Activated CD4-positive, alpha-beta T cell treated with anti-CD3 and anti-CD28 coated beads for 36 hours (primary cell): Measurements from ENCODE around the gene TMEM120B. TPM values are rescaled to one million over a fixed set of nuclear protein-coding genes. Genes with fewer than 3 reads are reported as not detected.
"Not testable (repeated sequence)": the region's sequence is repeated elsewhere in the genome, so short reads cannot be mapped to it uniquely, and the experiment has no call there.

Experiments
- ATAC-seq: fragments of 200-7000 bp; cut with Tn5 transposase; one replicate; pipeline ENCODE4 v1.10.0; 2021; ENCODE audit warnings: mild to moderate bottlenecking, moderate library complexity
- CTCF ChIA-PET: fragments of 350-600 bp; sonication (Branson Sonifier 250); formaldehyde crosslinking; loops from one replicate; lab custom pipeline; 2021; ENCODE audit warnings: antibody characterized with exemption; lab: Charles Lee
- POLR2A ChIA-PET: fragments of 350-600 bp; sonication (Branson Sonifier 250); formaldehyde crosslinking; loops from one replicate; lab custom pipeline; 2021; ENCODE audit warnings: antibody characterized with exemption, inconsistent platforms; lab: Charles Lee
- DNase-seq: peaks from one replicate; pipeline ENCODE4 v3.0.0-alpha.2; 2020
- H3K27ac Mint-ChIP-seq: one replicate; pipeline ENCODE4 v1.8.0; 2021; ENCODE audit warnings: mixed read lengths
- H3K27me3 Mint-ChIP-seq: one replicate; pipeline ENCODE4 v1.8.0; 2021; ENCODE audit warnings: mixed read lengths
- H3K36me3 Mint-ChIP-seq: one replicate; pipeline ENCODE4 v1.8.0; 2021; ENCODE audit warnings: low read depth, mixed read lengths
- H3K4me1 Mint-ChIP-seq: one replicate; pipeline ENCODE4 v1.8.0; 2021; ENCODE audit warnings: mixed read lengths
- H3K4me3 Mint-ChIP-seq: one replicate; pipeline ENCODE4 v1.8.0; 2021; ENCODE audit warnings: mild to moderate bottlenecking, moderate library complexity, mixed read lengths
- H3K9me3 Mint-ChIP-seq: one replicate; pipeline ENCODE4 v1.8.0; 2021; ENCODE audit warnings: low read depth, mixed read lengths
- intact Hi-C, 2 experiments: fragments of 100-400 bp; cut with DNase I in 1 of 2; cut with micrococcal nuclease in 1 of 2; formaldehyde crosslinking; loops; one replicate each; pipeline versions ENCODE4 v1.14.2 to v1.15.1; 2022 to 2024; cut with DNase I, micrococcal nuclease
- total RNA-seq, 2 experiments: library from RNA; stranded (reverse); gene quantifications; one replicate each; pipeline ENCODE4 v1.2.3, GENCODE V29; 2021

Gene TMEM120B
- total RNA-seq, 2 experiments from 2014 or later: 8.8 to 11.7 TPM

DNA sequence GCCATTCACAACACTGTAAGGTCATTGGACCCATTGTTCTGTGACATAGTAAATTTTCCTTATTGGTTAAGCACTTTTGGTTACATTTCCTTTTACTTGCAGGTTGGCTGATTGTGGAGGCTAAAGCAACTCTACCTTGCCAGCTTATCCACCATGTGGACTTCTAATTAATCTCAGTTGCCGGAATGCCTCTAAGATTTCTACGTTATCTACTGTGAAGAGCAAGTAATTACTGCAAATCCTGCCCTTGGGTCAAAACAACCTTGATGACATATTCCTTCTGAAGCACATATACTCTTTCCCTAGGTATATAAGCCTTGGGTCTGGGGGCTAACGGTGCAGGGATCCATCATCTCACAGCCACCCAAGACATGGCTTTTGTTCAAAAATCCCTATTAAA lies 23.6 kb upstream of the TMEM120B start:
- intact Hi-C loops: loop anchor here in 1 of 2 experiments (5.0 kb wide), 2 partner anchors 152 to 198 kb away; partner anchors contain the start of gene PSMD9
- no peaks in the 10 kb centered on the region for H3K9me3 Mint-ChIP-seq
- peaks cover 7% of the 10 kb centered on the region for H3K4me1 Mint-ChIP-seq
- DNase-seq (no peak), ATAC-seq (no peak)
- H3K36me3 Mint-ChIP-seq: no peaks in the 10 kb centered on the region
- H3K27ac Mint-ChIP-seq: no peak overlapping the region
- ChIA-PET CTCF (interaction anchor here (3.4 kb wide), 1 partner anchor 105 kb away, joined by 14 read pairs; the partner anchor contains the start of gene RHOF), POLR2A (no interaction called here)
- H3K4me3 Mint-ChIP-seq: no peak overlapping the region
- H3K27me3 Mint-ChIP-seq: no peaks in the 10 kb centered on the region

DNA sequence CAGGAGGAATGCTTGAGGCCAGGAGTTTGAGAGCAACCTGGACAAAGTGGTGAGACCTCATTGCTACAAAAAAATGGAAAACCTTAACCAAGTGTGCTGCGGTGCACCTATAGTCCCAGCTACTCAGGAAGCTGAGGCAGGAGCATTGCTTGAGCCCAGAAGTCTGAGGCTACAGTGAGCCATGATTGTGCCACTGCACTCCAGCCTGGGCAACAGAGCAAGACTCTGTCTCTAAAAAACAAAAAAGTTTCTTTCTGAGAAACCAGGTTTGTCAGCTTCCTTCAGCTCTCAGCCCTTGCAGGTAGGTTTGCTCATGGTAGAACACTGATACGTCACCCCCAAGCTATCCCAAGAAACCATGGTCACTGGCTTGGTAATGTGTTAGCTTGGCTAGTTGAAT lies 23.1 kb upstream of the TMEM120B start:
- intact Hi-C loops: loop anchor here in 1 of 2 experiments (5.0 kb wide), 2 partner anchors 152 to 198 kb away; partner anchors contain the start of gene PSMD9
- CTCF ChIA-PET: interaction anchor here (0.5 to 3.4 kb wide), 3 partner anchors 93 to 652 kb away, joined by 3 to 14 read pairs (median 3); partner anchors contain the start of gene RHOF
- no peaks in the 10 kb centered on the region for H3K27me3 Mint-ChIP-seq
- no peak for DNase-seq
- H3K4me1 Mint-ChIP-seq: peaks cover 7% of the 10 kb centered on the region
- POLR2A ChIA-PET: no interaction called here
- H3K9me3 Mint-ChIP-seq: no peaks in the 10 kb centered on the region
- no peaks in the 10 kb centered on the region for H3K36me3 Mint-ChIP-seq
- no peak for ATAC-seq
- no peak overlapping the region for H3K4me3 Mint-ChIP-seq
- no peak overlapping the region for H3K27ac Mint-ChIP-seq

DNA sequence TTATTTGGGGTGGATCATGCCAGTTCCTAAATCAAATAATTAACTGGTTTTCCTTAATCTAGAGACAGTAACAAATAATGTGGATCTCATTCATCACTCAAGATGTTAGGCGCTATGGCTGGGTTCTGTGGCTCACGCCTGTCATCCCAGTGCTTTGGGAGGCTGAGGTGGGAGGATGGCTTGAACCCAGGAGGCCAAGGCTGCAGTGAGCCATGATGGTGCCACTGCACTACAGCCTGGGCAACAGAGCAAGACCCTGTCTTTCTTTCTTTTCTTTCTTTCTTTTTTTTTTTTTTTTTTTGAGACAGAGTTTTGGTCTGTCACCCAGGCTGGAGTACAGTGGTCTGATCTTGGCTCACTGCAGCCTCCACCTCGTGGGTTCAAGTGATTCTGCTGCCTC lies 19.8 kb upstream of the TMEM120B start:
- H3K27ac Mint-ChIP-seq, H3K36me3 Mint-ChIP-seq, H3K4me3 Mint-ChIP-seq, H3K9me3 Mint-ChIP-seq, DNase-seq, H3K27me3 Mint-ChIP-seq, POLR2A ChIA-PET, ATAC-seq, H3K4me1 Mint-ChIP-seq, intact Hi-C loops: not testable (repeated sequence)
- CTCF ChIA-PET: interaction anchor here (0.5 to 1.5 kb wide), 5 partner anchors 18 to 267 kb away, joined by 3 to 6 read pairs (median 4); no protein-coding TSS in a partner anchor

DNA sequence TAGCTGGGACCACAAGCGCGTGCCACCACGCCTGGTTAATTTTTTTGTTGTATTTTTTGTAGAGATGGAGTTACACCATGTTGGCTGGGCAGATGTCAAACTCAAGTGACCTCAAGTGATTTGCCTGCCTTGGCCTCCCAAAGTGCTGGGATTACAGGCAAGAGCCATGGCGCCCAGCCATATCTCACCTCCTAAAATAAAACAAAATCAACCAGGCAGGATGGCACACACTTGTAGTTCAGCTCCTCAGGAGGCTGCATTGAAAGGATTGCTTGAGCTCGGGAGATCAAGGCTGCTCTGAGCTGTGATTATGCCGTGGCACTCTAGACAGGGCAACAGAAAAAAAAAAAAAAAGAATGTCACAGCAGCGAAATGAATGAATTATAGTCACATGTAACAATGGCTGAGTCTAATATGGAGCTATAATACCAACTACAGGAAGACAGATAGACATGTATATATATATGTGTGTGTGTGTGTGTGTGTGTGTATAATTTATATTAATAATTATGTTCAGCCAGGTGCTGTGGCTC lies 19.3 kb upstream of the TMEM120B start:
- H3K9me3 Mint-ChIP-seq: no peaks in the 10 kb centered on the region

DNA sequence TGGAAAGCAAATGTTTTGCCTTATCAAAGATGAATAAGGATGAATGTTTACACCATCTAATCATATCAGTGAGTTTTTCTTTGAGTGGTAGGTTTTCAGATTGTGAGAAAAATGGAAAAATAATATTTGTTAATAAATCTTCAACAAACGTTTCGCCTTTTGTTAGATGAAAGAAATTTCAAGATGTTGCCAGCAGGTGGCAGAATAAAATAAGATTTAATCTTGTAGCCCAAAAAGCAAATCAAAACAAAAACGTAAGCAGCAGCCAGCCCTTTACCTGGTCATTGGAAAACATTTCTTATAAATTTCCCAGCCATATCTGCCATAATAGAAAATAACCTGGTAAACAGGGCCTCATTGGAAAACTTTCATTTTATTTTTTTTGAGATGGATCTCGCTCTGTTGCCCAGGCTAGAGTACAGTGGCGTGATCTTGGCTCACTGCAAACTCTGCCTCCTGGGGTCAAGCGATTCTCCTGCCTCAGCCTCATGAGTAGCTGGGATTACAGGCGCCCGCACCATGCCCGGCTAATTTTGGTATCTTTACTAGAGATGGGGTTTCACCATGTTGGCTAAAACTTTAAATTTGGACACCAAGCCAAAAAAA lies 15.4 kb upstream of the TMEM120B start:
- CTCF ChIA-PET: interaction anchor here (0.7 to 2.7 kb wide), 8 partner anchors 15 to 1379 kb away, joined by 3 to 12 read pairs (median 10); partner anchors contain the start of genes RHOF and TMEM120B
- Mint-ChIP-seq H3K4me3 (no peak overlapping the region), H3K27me3 (no peaks in the 10 kb centered on the region), H3K27ac (no peak overlapping the region), H3K9me3 (no peaks in the 10 kb centered on the region), H3K36me3 (no peaks in the 10 kb centered on the region), H3K4me1 (no peaks in the 10 kb centered on the region)
- intact Hi-C loops: loop anchor here (1.0 kb wide), 3 partner anchors 76 to 191 kb away; partner anchors contain the start of gene PSMD9 (in 1 of the 2)
- POLR2A ChIA-PET: no interaction called here
- peak; percentile 27 for DNase-seq
- no peak for ATAC-seq

More for the DNA sequence above, 19.3 kb upstream of the TMEM120B start:
- no peaks in the 10 kb centered on the region for H3K4me1 Mint-ChIP-seq
- no peaks in the 10 kb centered on the region for H3K36me3 Mint-ChIP-seq
- ATAC-seq (no peak), DNase-seq (no peak)
- POLR2A ChIA-PET: no interaction called here
- H3K4me3 Mint-ChIP-seq: no peak overlapping the region
- no peaks in the 10 kb centered on the region for H3K27me3 Mint-ChIP-seq
- H3K27ac Mint-ChIP-seq: no peak overlapping the region
- intact Hi-C loops: no loop called here
- CTCF ChIA-PET: interaction anchor here (0.5 to 1.5 kb wide), 8 partner anchors 12 to 267 kb away, joined by 3 to 6 read pairs (median 4); no protein-coding TSS in a partner anchor

DNA sequence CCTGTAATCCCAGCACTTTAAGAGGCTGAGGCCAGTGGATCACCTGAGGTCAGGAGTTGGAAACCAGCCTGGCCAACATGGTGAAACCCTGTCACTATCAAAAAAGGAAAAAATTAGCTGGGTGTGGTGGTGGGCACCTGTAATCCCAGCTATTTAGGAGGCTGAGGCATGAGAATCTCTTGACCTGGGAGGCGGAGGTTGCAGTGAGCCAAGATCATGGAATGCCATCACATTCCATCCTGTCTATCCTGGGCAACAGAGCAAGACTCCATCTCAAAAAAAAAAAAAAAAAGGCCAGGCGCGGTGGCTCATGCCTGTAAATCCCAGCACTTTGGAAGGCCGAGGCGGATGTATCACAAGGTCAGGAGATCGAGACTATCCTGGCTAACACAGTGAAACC lies 14.7 kb upstream of the TMEM120B start:
- POLR2A ChIA-PET, DNase-seq, H3K27me3 Mint-ChIP-seq, ATAC-seq, H3K36me3 Mint-ChIP-seq, H3K27ac Mint-ChIP-seq, H3K9me3 Mint-ChIP-seq, H3K4me1 Mint-ChIP-seq, H3K4me3 Mint-ChIP-seq: not testable (repeated sequence)
- intact Hi-C loops: loop anchor here (1.0 kb wide), 3 partner anchors 75 to 190 kb away; partner anchors contain the start of gene PSMD9 (in 1 of the 2)
- CTCF ChIA-PET: interaction anchor here (0.7 to 2.7 kb wide), 7 partner anchors 11 to 1379 kb away, joined by 3 to 12 read pairs (median 9); partner anchors contain the start of genes RHOF and TMEM120B

DNA sequence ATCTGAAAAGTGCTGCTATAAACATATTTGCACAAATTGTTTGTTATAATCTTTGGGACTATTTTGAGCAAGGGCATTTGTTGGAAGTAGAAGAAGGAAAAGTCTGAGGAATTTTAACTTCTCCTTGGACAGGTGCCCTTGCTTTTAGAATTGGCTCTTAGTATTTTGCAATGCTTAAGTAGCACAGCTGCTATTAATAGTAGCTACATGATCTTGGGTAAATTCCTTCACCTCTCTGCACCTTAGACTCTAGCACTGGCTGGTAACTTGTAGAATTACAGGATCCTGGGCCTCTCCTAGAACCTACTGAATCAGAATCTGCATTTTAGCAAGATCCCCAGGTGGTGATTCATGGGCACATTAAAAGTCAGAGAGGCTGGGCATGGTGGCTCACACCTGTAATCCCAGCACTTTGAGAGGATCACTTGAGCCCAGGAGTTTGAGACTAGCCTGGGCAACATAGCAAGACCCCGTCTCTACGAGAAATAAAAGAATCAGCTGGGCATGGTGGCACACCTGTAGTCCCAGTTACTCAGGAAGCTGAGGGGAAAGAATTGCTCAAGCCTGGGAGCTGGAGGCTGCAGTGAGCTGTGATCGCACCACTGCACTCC lies 10.8 kb upstream of the TMEM120B start:
- H3K36me3 Mint-ChIP-seq: no peaks in the 10 kb centered on the region
- H3K27me3 Mint-ChIP-seq: no peaks in the 10 kb centered on the region
- ATAC-seq (no peak), DNase-seq (no peak)
- no peak overlapping the region for H3K27ac Mint-ChIP-seq
- ChIA-PET CTCF (interaction anchor here (0.7 to 1.0 kb wide), 3 partner anchors 17 to 93 kb away, joined by 3 to 5 read pairs (median 4); no protein-coding TSS in a partner anchor), POLR2A (no interaction called here)
- H3K4me3 Mint-ChIP-seq: no peak overlapping the region
- intact Hi-C loops: no loop called here
- H3K4me1 Mint-ChIP-seq: no peaks in the 10 kb centered on the region
- no peaks in the 10 kb centered on the region for H3K9me3 Mint-ChIP-seq

DNA sequence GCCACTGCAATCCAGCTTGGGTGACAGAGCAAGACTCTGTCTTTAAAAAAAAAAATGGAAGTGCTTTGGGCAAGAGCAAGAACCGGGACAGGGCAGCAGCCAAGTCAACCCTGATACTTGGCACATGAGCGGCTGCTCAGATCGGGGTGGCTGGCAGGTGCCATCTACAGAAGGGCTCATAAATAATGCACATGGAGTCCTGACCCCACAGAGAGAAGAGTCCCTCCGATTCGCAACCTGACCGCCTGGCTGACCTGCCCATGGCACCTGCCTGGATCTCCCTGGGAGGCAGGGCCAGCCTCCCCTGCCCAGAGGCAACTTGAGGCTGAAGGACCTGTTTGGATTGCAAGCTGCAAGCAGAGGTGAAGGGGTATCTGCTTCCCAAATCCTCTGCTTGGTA lies 9.6 kb upstream of the TMEM120B start:
- ChIA-PET POLR2A (interaction anchor here (0.7 kb wide), 1 partner anchor 42 kb away, joined by 4 read pairs; no protein-coding TSS in a partner anchor), CTCF (no interaction called here)
- DNase-seq (no peak), ATAC-seq (no peak)
- no peaks in the 10 kb centered on the region for H3K27me3 Mint-ChIP-seq
- no peaks in the 10 kb centered on the region for H3K9me3 Mint-ChIP-seq
- H3K4me1 Mint-ChIP-seq: no peaks in the 10 kb centered on the region
- H3K4me3 Mint-ChIP-seq: no peak overlapping the region
- no peaks in the 10 kb centered on the region for H3K36me3 Mint-ChIP-seq
- no peak overlapping the region for H3K27ac Mint-ChIP-seq
- intact Hi-C loops: no loop called here

DNA sequence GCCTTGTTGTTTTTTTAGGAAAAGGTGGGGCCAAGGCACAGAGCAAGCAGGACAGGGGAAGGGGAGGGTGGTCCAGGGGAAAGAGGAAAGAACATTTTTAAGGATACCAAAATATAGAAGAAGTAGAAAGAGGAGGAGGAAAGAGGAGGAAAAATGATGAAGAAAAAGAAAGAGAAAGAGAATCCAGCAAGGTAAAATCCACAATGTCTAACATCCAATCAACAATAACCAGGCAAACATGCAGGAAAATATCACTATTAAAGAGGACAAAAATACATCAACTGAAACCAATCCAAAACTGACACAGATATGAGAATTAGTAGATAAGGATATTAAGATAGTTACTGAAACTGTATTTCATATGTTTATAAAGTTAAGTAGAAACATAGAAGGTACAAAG lies 7.0 kb upstream of the TMEM120B start:
- ATAC-seq (no peak), DNase-seq (no peak)
- CTCF ChIA-PET: no interaction called here
- POLR2A ChIA-PET: no interaction called here
- Mint-ChIP-seq H3K4me1 (no peaks in the 10 kb centered on the region), H3K36me3 (no peaks in the 10 kb centered on the region), H3K4me3 (no peak overlapping the region), H3K27me3 (no peaks in the 10 kb centered on the region), H3K9me3 (no peaks in the 10 kb centered on the region), H3K27ac (no peak overlapping the region)
- intact Hi-C loops: no loop called here

DNA sequence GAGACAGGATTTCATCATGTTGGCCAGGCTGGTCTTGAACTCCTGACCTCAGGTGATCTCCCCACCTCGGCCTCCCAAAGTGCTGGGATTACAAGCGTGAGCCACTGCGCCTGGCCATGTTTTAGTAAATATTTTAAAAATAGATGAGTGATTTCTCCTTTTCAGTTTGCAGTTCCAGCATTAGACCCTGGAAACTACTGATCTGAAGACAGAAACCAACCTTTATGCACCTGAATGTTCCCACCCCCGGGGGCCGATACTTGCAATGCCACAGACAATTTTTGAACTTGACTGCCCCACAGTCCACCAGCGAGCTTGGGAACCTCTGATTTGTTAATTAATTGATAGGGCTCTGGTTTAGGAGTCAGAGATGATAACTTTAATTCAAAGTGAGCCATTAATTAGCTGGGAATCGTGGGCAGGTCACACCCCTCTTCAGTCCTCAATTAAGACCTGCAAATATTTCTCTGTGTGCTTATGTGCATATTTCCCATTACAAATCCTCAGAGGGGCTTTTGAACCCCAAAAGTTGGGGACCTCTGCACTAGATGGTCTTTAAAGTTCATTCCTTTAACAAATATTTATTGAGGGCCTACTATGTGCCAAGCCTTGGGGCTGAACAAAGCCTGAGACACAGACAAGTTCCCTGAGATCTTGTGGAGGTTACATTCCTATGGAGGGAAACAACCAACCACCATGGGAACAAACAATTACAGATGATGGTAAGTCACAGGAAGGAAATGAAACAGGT lies 4.1 kb upstream of the TMEM120B start:
- DNase-seq (no peak), ATAC-seq (no peak)
- no peaks in the 10 kb centered on the region for H3K27me3 Mint-ChIP-seq
- H3K9me3 Mint-ChIP-seq: no peaks in the 10 kb centered on the region
- peaks cover 8% of the 10 kb centered on the region for H3K4me1 Mint-ChIP-seq
- ChIA-PET POLR2A (no interaction called here), CTCF (interaction anchor here (1.0 kb wide), 1 partner anchor 64 kb away, joined by 3 read pairs; no protein-coding TSS in a partner anchor)
- H3K27ac Mint-ChIP-seq: no peak overlapping the region
- intact Hi-C loops: no loop called here
- no peak overlapping the region for H3K4me3 Mint-ChIP-seq
- H3K36me3 Mint-ChIP-seq: no peaks in the 10 kb centered on the region

DNA sequence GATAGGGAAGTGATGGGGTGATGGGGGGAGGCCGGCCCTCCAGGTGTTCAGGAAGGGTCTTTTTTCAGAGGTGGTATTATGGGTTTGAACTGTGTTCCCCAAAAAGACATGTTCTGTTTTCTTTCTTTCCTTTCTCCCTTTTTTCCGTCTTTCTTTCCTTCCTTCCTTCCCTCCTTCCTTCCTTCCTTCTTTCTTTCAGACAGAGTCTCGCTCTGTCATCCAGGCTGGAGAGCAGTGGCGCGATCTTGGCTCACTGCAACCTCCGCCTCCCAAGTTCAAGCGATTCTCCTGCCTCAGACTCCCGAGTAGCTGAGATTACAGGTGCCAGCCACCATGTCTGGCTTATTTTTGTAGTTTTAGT lies 3.5 kb upstream of the TMEM120B start:
- intact Hi-C loops, DNase-seq, H3K4me3 Mint-ChIP-seq, H3K9me3 Mint-ChIP-seq, ATAC-seq, H3K27ac Mint-ChIP-seq, POLR2A ChIA-PET, H3K36me3 Mint-ChIP-seq, H3K27me3 Mint-ChIP-seq: not testable (repeated sequence)
- CTCF ChIA-PET: interaction anchor here (1.0 kb wide), 1 partner anchor 64 kb away, joined by 3 read pairs; no protein-coding TSS in a partner anchor
- peaks cover 13% of the 10 kb centered on the region for H3K4me1 Mint-ChIP-seq
